Fibroblast of the aortic adventitia (primary cell): Measurements from ENCODE around the gene KIT. TPM values are rescaled to one million over a fixed set of nuclear protein-coding genes. Genes with fewer than 3 reads are reported as not detected.

Experiments used
- DNase-seq: peaks from one replicate; pipeline ENCODE4 v3.0.0-alpha.2; 2010; ENCODE audit warnings: low read depth
- H3K4me3 ChIP-seq: 2 replicates; pipeline ENCODE4 v1.5.1; 2011; ENCODE audit warnings: low read depth, mild to moderate bottlenecking, control low read depth, low read length, moderate library complexity
- CTCF ChIP-seq: IDR thresholded peaks from 2 replicates; pipeline ENCODE4 v1.5.1; 2011; ENCODE audit warnings: mild to moderate bottlenecking, low read length, control low read depth, inconsistent platforms; ENCODE audit not compliant: insufficient read depth
- total RNA-seq: library from RNA; depleted of rRNA; stranded (reverse); fragments of >200 nt; gene quantifications from 2 replicates; pipeline ENCODE4 v1.2.3, GENCODE V29; 2012; ENCODE audit warnings: low replicate concordance

The KIT gene
- total RNA-seq, 1 donor, result 2.7 TPM

GRCh38 chr4:54668014-54668611 lies 10.4 kb downstream of the KIT start:
- TF ChIP-seq CTCF, result no peak
- no peak overlapping the region for H3K4me3 ChIP-seq
- DNase-seq, result no peak

- H3K4me3 ChIP-seq, result no peak overlapping the region
- TF ChIP-seq CTCF, result no peak
- no peak for DNase-seq
Measured at GRCh38 chr4:54669831-54670230, 12.1 kb downstream of the KIT start.

- DNase-seq, result no peak
- no peak overlapping the region for H3K4me3 ChIP-seq
- TF ChIP-seq CTCF, result no peak
Measured at GRCh38 chr4:54675721-54676461, 18.1 kb downstream of the KIT start.

- no peak overlapping the region for H3K4me3 ChIP-seq
- no peak for DNase-seq
- no peak for TF ChIP-seq CTCF
Measured at GRCh38 chr4:54676658-54677057, 18.9 kb downstream of the KIT start.

GRCh38 chr4:54677416-54677815 lies 19.7 kb downstream of the KIT start:
- no peak overlapping the region for H3K4me3 ChIP-seq
- no peak for TF ChIP-seq CTCF
- no peak for DNase-seq

GRCh38 chr4:54677853-54678650 lies 20.3 kb downstream of the KIT start:
- no peak for DNase-seq
- no peak for TF ChIP-seq CTCF
- H3K4me3 ChIP-seq, result no peak overlapping the region
